ENCODE data around the gene SLC25A48.
A peak's percentile ranks its signal among the peaks of the same experiment; 100 is the strongest.

SLC25A48 gene

DNA sequence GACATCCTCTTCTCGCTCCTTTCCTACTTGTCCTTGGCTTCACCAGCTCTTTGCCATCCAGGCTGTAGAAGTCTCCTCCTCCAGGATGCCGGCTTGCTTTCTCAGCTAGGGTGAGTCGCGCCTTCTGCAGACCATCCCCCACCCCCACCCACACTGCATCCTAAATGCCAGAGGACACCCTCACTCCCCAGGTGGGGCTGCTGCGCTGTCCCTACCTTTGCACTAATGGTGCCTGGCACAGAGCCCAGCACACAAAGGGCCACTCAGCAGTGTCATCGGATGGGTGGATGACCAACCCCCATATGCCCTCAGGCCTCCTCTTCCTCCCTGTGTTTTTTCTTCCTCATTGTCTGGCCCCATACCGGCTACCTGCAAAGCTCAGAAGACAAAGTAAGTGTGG, 46.3 kb downstream of the SLC25A48 start:
- TF ChIP-seq CTCF (IDR thresholded peaks at IDR 0.05) = no peak

- TF ChIP-seq CTCF (IDR thresholded peaks at IDR 0.05) = no peak
Measured at GRCh38 chr5:135881244-135881643, 46.8 kb downstream of the SLC25A48 start.

DNA sequence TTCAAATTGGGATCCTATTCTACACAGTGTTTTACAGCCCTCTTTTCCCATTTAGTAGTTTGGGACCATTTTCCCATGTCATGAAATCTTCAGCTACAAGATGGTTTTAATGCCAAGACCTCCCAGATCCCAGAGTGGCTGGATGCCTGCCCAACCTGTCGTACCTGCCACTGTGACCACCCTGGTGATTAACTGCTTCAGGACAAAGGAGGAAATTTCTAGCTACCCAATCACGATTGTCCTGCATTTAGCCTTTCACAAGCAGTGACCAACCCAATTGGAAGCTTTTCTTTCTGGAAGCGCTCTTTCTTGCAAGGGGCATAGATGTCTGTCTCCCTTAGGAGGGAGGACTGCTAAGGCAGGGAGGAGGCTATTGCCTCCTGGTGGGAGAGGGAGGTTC, 47.4 kb downstream of the SLC25A48 start:
- TF ChIP-seq CTCF (IDR thresholded peaks at IDR 0.05) = no peak

- TF ChIP-seq CTCF (IDR thresholded peaks at IDR 0.05) = no peak
Measured at GRCh38 chr5:135883026-135883425, 48.6 kb downstream of the SLC25A48 start.

GRCh38 chr5:135883441-135883840, 49.0 kb downstream of the SLC25A48 start:
- TF ChIP-seq CTCF (IDR thresholded peaks at IDR 0.05) = no peak; the same call in 1 of the 2 replicates

- TF ChIP-seq CTCF (IDR thresholded peaks at IDR 0.05) = no peak
Measured at GRCh38 chr5:135885031-135885430, 50.6 kb downstream of the SLC25A48 start.

DNA sequence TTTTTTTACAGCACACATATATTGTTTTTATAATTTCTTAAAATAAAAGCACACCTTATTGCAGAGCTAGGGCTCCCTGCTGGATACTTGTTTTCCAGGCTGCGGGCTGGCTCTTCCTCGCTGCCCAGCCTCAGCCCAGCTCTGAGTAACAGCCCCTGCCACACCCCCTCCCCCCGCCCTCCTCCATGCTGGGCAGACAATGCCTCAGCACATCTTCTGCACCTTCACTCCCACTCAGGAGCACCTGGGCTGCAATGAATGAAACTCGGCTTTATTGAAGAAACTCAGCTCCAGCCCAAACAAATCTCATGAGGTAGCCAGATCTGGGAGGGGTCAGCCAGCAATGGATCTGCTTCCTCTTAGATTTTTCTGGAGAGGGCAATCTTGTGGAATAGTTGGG, 51.7 kb downstream of the SLC25A48 start:
- TF ChIP-seq CTCF (IDR thresholded peaks at IDR 0.05) = no peak

DNA sequence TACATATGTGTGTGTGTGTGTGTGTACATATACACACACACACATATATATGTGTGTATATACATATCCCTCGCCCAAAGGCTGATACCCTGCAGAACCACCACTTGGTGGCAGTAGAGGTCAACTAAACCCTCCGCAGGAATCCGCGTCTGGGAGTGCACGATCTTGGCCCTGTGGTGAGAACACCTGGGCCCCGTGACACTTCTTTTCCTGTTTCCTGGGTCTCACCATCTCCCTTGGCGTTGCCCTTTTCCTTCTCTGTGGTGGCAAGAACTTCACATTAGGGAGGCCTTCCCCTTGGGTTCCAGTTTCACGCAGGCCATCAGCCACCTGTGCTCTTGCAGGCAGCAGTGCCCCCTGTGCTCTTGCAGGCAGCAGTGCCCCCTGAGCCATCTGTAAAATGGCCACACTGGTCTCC, 53.0 kb downstream of the SLC25A48 start:
- TF ChIP-seq CTCF (IDR thresholded peaks at IDR 0.05) = peak; percentile 80

All from LNCAP (cell line).